Fibroblast of skin of left quadriceps (primary cell): Measurements from ENCODE around the gene IP6K2.
"Not testable (repeated sequence)": the region's sequence is repeated elsewhere in the genome, so short reads cannot be mapped to it uniquely, and the experiment has no call there.

Experiments used
- DNase-seq, 2 experiments: peaks; one replicate each; pipeline ENCODE4 v3.0.0-alpha.2; 2013; ENCODE audit warnings: low read depth in 2 of 2

Gene IP6K2

GRCh38 chr3:48716982-48717746 lies at the start of gene IP6K2:
TSS of gene IP6K2 (minus strand) at chr3:48717221. CDS start at chr3:48695291, 21,930 bp downstream.
- DNase-seq, result peak; percentile 94 to 95

GRCh38 chr3:48765376-48765775 lies 48.4 kb upstream of the IP6K2 start:
- no peak for DNase-seq

- no peak for DNase-seq
These were observed 45.8 kb upstream of the IP6K2 start for GRCh38 chr3:48762816-48763215.

- not testable (repeated sequence) for DNase-seq
These were observed 43.0 kb upstream of the IP6K2 start for GRCh38 chr3:48759991-48760540.

- not testable (repeated sequence) for DNase-seq
These were observed 42.5 kb upstream of the IP6K2 start for GRCh38 chr3:48759531-48759930.

- no peak for DNase-seq
These were observed 42.0 kb upstream of the IP6K2 start for GRCh38 chr3:48759071-48759470.

- DNase-seq, result no peak
These were observed 39.6 kb upstream of the IP6K2 start for GRCh38 chr3:48756640-48757039.

GRCh38 chr3:48750856-48751255 lies 33.8 kb upstream of the IP6K2 start:
- no peak for DNase-seq

- DNase-seq, result no peak
These were observed 31.7 kb upstream of the IP6K2 start for GRCh38 chr3:48748754-48749153.

GRCh38 chr3:48747706-48748105 lies 30.7 kb upstream of the IP6K2 start:
- no peak for DNase-seq

GRCh38 chr3:48747015-48747615 lies 30.1 kb upstream of the IP6K2 start:
- DNase-seq, result no peak

- no peak for DNase-seq
These were observed 26.8 kb upstream of the IP6K2 start for GRCh38 chr3:48743773-48744172.

- DNase-seq, result not testable (repeated sequence)
These were observed 24.2 kb upstream of the IP6K2 start for GRCh38 chr3:48741226-48741625.

GRCh38 chr3:48739955-48740823 lies 23.2 kb upstream of the IP6K2 start:
- DNase-seq, result peak in 1 of 2 experiments; percentile 18

- no peak for DNase-seq
These were observed 22.6 kb upstream of the IP6K2 start for GRCh38 chr3:48739617-48739954.

GRCh38 chr3:48738926-48739616 lies 22.1 kb upstream of the IP6K2 start:
- DNase-seq, result no peak

GRCh38 chr3:48738144-48738536 lies 21.1 kb upstream of the IP6K2 start:
- no peak for DNase-seq

GRCh38 chr3:48735075-48735767 lies 18.2 kb upstream of the IP6K2 start:
- DNase-seq, result peak in 1 of 2 experiments; percentile 16

- DNase-seq, result not testable (repeated sequence)
These were observed 17.5 kb upstream of the IP6K2 start for GRCh38 chr3:48734541-48734940.

- DNase-seq, result not testable (repeated sequence)
These were observed 16.9 kb upstream of the IP6K2 start for GRCh38 chr3:48733752-48734518.
